IPS DF 6.9 (cell line): ENCODE measurements around the gene CHEK2.
A peak's percentile ranks its signal among the peaks of the same experiment; 100 is the strongest.
"Not testable (repeated sequence)": the region's sequence is repeated elsewhere in the genome, so short reads cannot be mapped to it uniquely, and the experiment has no call there.

Experiments
- DNase-seq: peaks from one replicate; pipeline ENCODE4 v3.0.0-alpha.2; 2013; ENCODE audit warnings: low read depth, low spot score
- H3K27ac ChIP-seq: one replicate; pipeline ENCODE4 v1.5.1; 2013; ENCODE audit warnings: low read length, control low read depth
- H3K27me3 ChIP-seq: 2 replicates; pipeline ENCODE4 v1.6.1; 2013; ENCODE audit warnings: mild to moderate bottlenecking, low read length; ENCODE audit not compliant: control insufficient read depth, insufficient read depth
- H3K36me3 ChIP-seq: 2 replicates; pipeline ENCODE4 v1.6.1; 2013; ENCODE audit warnings: low read length; ENCODE audit not compliant: control insufficient read depth, insufficient read depth
- H3K4me1 ChIP-seq: 2 replicates; pipeline ENCODE4 v1.6.1; 2013; ENCODE audit warnings: low read length; ENCODE audit not compliant: control insufficient read depth, insufficient read depth
- H3K4me3 ChIP-seq: 2 replicates; pipeline ENCODE4 v1.5.1; 2013; ENCODE audit warnings: mild to moderate bottlenecking, low read length
- H3K9me3 ChIP-seq: 2 replicates; pipeline ENCODE4 v1.6.1; 2013; ENCODE audit warnings: low read length, inconsistent platforms; ENCODE audit not compliant: control insufficient read depth, insufficient read depth
- WGBS: extraction: QIAGEN DNeasy Blood & Tissue Kit; methylation state at CpG from one replicate; pipeline ENCODE4 v1.1.7; 2013; ENCODE audit warnings: mixed read lengths, missing lambda C conversion rate; ENCODE audit not compliant: insufficient read length, insufficient coverage; 5-methylcytosine and 5-hydroxymethylcytosine counted together

Gene CHEK2

GRCh38 chr22:28742562-28742962 is 942 bp upstream of the CHEK2 start:
- Histone ChIP-seq H3K4me1 (no peaks in the 10 kb centered on the region), H3K4me3 (peak overlapping the region; percentile 77; the same call in 1 of the 2 replicates), H3K36me3 (peaks cover 11% of the 10 kb centered on the region; the same call in 1 of the 2 replicates), H3K27ac (no peak overlapping the region), H3K9me3 (no peaks in the 10 kb centered on the region), H3K27me3 (no peaks in the 10 kb centered on the region)
- 100% methylated on average over 1 of the region's 10 CpGs for WGBS
- no peak for DNase-seq

DNA sequence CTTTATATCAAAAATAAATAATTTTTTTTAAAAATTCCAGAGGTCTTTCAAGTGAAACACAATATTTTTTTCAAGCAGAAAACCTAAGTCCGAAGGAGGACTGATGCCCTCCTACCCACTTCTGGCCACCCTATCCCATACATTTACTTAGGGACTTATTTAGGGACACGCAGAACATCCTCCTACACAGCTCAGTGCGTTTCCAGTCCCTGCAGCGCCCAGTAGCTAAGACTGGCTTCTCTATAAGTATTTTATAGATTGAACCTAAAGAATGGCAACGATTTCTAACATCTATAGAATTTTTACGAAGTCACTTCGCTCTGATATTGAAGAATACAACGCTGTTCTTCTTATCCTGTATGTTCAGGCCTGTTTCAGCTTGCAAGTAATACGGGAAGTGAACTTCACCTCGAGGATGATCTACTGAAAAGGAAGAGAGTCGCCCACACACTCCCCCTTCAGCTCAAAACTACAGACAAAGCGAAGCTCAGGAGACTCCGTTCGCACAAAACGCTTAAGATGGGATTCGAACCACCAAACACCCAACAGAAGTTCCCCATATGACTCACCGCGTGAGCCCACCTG is 328 bp downstream of the CHEK2 start:
- no peak for DNase-seq
- H3K36me3 ChIP-seq, result peaks cover 9% of the 10 kb centered on the region; the same call in 1 of the 2 replicates
- H3K9me3 ChIP-seq, result no peaks in the 10 kb centered on the region
- peak overlapping the region; percentile 75 for H3K4me3 ChIP-seq
- H3K27ac ChIP-seq, result no peak overlapping the region
- H3K27me3 ChIP-seq, result no peaks in the 10 kb centered on the region
- no peaks in the 10 kb centered on the region for H3K4me1 ChIP-seq
- no CpG with 5 or more reads among the region's 18 CpGs for WGBS

DNA sequence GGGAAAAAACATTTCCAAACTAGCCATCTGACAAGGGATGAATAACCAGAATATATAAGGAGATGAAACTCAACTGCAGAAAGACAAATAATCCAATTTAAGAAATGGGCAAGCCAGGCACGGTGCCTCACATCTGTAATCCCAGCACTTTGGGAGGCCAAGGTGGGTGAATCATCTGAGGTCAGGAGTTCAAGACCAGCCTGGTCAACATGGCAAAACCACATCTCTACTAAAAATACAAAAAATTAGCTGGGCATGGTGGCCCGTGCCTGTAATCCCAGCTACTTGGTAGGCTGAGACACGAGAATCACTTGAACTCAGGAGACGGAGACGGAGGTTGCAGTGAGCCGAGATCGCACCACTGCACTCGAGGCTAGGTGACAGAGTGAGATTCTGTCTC is 2.7 kb downstream of the CHEK2 start:
- not testable (repeated sequence) for H3K36me3 ChIP-seq, H3K9me3 ChIP-seq, H3K4me3 ChIP-seq, H3K4me1 ChIP-seq, DNase-seq, H3K27ac ChIP-seq, H3K27me3 ChIP-seq
- WGBS, result no CpG with 5 or more reads among the region's 8 CpGs

GRCh38 chr22:28737701-28738100 is 3.9 kb downstream of the CHEK2 start:
- H3K4me1 ChIP-seq, result no peaks in the 10 kb centered on the region
- no peak overlapping the region for H3K27ac ChIP-seq
- H3K9me3 ChIP-seq, result no peaks in the 10 kb centered on the region
- no peaks in the 10 kb centered on the region for H3K27me3 ChIP-seq
- no CpG with 5 or more reads among the region's 3 CpGs for WGBS
- no peak overlapping the region for H3K4me3 ChIP-seq
- H3K36me3 ChIP-seq, result peaks cover 4% of the 10 kb centered on the region; the same call in 1 of the 2 replicates
- no peak for DNase-seq

GRCh38 chr22:28736301-28737155 is 5.1 kb downstream of the CHEK2 start:
- Histone ChIP-seq H3K4me1 (no peaks in the 10 kb centered on the region), H3K4me3 (no peak overlapping the region), H3K36me3 (peaks cover 4% of the 10 kb centered on the region; the same call in 1 of the 2 replicates), H3K27me3 (no peaks in the 10 kb centered on the region), H3K9me3 (no peaks in the 10 kb centered on the region), H3K27ac (no peak overlapping the region)
- DNase-seq, result peak; percentile 43
- no CpG with 5 or more reads among the region's 7 CpGs for WGBS

GRCh38 chr22:28734393-28734792 is 7.2 kb downstream of the CHEK2 start:
- Histone ChIP-seq H3K36me3 (peaks cover 4% of the 10 kb centered on the region; the same call in 1 of the 2 replicates), H3K27ac (no peak overlapping the region), H3K4me3 (no peak overlapping the region), H3K9me3 (no peaks in the 10 kb centered on the region), H3K4me1 (no peaks in the 10 kb centered on the region), H3K27me3 (no peaks in the 10 kb centered on the region)
- WGBS, result no CpG with 5 or more reads among the region's 6 CpGs
- DNase-seq, result no peak

DNA sequence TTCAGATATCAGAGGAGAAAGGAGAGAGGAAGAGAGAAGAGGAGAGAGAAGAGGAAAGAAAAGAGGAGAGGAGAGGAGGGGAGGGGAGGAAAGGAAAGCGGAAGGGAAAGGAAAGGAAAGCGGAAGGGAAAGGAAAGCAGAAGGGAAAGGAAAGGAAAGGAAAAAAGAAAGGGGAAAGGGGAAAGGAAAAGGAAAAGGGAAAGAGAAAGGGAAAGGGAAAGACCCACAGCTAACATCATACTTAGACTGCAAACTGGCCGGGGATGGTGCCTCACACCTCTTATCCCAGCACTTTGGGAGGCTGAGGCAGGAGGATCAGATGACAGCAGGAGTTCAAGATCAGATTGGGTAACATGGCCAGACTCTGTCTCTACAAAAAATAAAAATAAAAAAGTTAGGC is 11.4 kb downstream of the CHEK2 start:
- H3K27me3 ChIP-seq, result no peaks in the 10 kb centered on the region
- no peaks in the 10 kb centered on the region for H3K4me1 ChIP-seq
- no peaks in the 10 kb centered on the region for H3K9me3 ChIP-seq
- no peak overlapping the region for H3K27ac ChIP-seq
- WGBS, result no CpG with 5 or more reads among the region's 3 CpGs
- DNase-seq, result no peak
- H3K36me3 ChIP-seq, result peaks cover 6% of the 10 kb centered on the region; the same call in 1 of the 2 replicates
- no peak overlapping the region for H3K4me3 ChIP-seq

- Histone ChIP-seq H3K27me3 (no peaks in the 10 kb centered on the region), H3K27ac (no peak overlapping the region), H3K4me3 (no peak overlapping the region), H3K36me3 (peaks cover 6% of the 10 kb centered on the region; the same call in 1 of the 2 replicates), H3K9me3 (no peaks in the 10 kb centered on the region), H3K4me1 (no peaks in the 10 kb centered on the region)
- DNase-seq, result no peak
- WGBS, result no CpG with 5 or more reads among the region's 10 CpGs
These were observed 12.9 kb downstream of the CHEK2 start for GRCh38 chr22:28728621-28729313.

- no peaks in the 10 kb centered on the region for H3K4me1 ChIP-seq
- H3K9me3 ChIP-seq, result no peaks in the 10 kb centered on the region
- H3K27me3 ChIP-seq, result no peaks in the 10 kb centered on the region
- H3K27ac ChIP-seq, result no peak overlapping the region
- H3K36me3 ChIP-seq, result peaks cover 2% of the 10 kb centered on the region; the same call in 1 of the 2 replicates
- DNase-seq, result no peak
- no CpG with 5 or more reads among the region's 1 CpG for WGBS
- no peak overlapping the region for H3K4me3 ChIP-seq
These were observed 13.6 kb downstream of the CHEK2 start for GRCh38 chr22:28728002-28728401.

DNA sequence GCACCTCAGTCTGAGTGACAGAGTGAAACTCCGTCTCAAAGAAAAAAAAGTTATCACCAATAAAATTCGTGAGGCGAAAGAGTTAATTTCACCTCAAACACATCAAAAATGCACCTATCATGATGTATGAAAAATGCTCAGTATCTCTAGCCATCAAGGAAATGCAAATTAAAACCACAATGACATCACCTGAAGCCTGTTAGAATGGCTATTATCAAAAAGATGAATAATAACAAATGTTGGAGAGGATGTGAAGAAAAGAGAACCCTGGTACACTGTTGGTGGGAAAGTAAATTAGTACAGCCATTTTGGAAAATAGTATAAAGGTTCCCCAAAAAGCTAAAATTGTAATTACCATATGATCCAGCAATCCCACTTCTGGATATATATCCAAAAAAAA is 23.6 kb downstream of the CHEK2 start:
- DNase-seq, result no peak
- WGBS, result no CpG with 5 or more reads among the region's 3 CpGs
- H3K4me1 ChIP-seq, result no peaks in the 10 kb centered on the region
- no peaks in the 10 kb centered on the region for H3K27me3 ChIP-seq
- H3K27ac ChIP-seq, result no peak overlapping the region
- no peaks in the 10 kb centered on the region for H3K9me3 ChIP-seq
- no peaks in the 10 kb centered on the region for H3K36me3 ChIP-seq
- H3K4me3 ChIP-seq, result no peak overlapping the region
